Astrocyte of the spinal cord (primary cell): ENCODE results near the gene DNAJB7.
"Not testable (repeated sequence)": the region's sequence is repeated elsewhere in the genome, so short reads cannot be mapped to it uniquely, and the experiment has no call there.

Experiments used
- DNase-seq: peaks from one replicate; pipeline ENCODE4 v3.0.0; 2011; ENCODE audit warnings: low read depth, low spot score
- H3K4me3 ChIP-seq: 2 replicates; pipeline ENCODE4 v1.5.1; 2011; ENCODE audit warnings: low read depth, mild to moderate bottlenecking, low read length, moderate library complexity
- in situ Hi-C: cut with HindIII; loops from 2 replicates; pipeline ENCODE4 v1.10.0; 2017; ENCODE audit warnings: low sequenced_read_pairs
- TF ChIP-seq, protein P1 (sequence below): IDR thresholded peaks from 2 replicates; pipeline ENCODE4 v1.5.1; 2012; ENCODE audit warnings: low read depth, mild to moderate bottlenecking, low read length, inconsistent platforms

The DNAJB7 gene

DNA sequence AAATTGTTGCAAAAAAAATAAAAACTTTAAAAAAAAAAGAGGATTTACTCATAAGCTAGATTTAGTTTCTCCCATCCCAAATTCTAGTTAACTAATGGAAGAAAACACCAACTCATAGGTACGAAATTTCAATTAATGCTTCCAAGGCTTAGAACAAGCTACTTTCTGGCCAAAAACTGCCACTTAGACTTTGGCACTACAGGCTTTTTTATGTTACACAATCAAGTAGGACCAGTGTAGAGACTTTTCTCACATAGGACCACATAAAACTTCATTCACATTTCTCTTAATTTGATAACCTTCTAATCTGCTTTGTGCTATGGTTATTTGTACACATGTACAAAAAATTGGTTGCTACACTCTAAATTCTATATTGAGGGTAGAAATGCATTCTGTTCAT, 8.6 kb downstream of the DNAJB7 start:
- in situ Hi-C loops, result no loop called here
- TF ChIP-seq, protein P1, sequence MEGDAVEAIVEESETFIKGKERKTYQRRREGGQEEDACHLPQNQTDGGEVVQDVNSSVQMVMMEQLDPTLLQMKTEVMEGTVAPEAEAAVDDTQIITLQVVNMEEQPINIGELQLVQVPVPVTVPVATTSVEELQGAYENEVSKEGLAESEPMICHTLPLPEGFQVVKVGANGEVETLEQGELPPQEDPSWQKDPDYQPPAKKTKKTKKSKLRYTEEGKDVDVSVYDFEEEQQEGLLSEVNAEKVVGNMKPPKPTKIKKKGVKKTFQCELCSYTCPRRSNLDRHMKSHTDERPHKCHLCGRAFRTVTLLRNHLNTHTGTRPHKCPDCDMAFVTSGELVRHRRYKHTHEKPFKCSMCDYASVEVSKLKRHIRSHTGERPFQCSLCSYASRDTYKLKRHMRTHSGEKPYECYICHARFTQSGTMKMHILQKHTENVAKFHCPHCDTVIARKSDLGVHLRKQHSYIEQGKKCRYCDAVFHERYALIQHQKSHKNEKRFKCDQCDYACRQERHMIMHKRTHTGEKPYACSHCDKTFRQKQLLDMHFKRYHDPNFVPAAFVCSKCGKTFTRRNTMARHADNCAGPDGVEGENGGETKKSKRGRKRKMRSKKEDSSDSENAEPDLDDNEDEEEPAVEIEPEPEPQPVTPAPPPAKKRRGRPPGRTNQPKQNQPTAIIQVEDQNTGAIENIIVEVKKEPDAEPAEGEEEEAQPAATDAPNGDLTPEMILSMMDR, result no peak
- no peak overlapping the region for H3K4me3 ChIP-seq
- DNase-seq, result no peak

DNA sequence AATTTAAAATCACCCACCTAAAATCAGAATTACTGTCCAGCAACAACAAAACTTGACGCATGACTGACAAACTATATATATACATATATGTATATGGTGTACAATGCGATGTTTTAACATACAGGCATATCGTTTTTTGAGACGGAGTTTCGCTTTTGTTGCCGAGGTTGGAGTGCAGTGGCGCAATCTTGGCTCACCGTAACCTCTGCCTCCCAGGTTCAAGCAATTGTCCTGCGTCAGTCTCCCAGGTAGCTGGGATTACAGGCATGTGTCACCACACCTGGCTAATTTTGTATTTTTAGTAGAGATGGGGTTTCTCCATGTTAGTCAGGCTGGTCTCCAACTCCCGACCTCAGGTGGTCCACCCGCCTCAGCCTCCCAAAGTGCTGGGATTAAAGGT, 16.1 kb downstream of the DNAJB7 start:
- DNase-seq, in situ Hi-C loops, H3K4me3 ChIP-seq: not testable (repeated sequence)

DNA sequence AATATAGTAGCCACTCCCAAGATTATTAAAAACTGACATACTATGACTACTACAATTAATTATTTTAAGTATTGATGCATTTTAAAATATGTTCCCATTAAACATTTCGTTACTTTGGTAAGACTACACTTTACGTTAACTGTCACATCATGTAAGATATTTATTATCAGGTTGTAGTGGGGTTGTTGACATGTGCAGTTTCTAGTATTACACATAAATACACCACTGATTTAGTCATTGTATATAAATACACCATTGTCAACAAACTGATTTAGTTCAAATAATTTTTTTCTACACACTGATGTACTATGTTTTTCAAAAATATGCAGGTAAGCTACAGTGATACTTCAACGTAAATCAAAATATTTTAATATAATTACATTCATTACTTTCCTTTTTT, 17.0 kb downstream of the DNAJB7 start:
- TF ChIP-seq, protein P1, result no peak
- no peak overlapping the region for H3K4me3 ChIP-seq
- in situ Hi-C loops, result no loop called here
- no peak for DNase-seq

DNA sequence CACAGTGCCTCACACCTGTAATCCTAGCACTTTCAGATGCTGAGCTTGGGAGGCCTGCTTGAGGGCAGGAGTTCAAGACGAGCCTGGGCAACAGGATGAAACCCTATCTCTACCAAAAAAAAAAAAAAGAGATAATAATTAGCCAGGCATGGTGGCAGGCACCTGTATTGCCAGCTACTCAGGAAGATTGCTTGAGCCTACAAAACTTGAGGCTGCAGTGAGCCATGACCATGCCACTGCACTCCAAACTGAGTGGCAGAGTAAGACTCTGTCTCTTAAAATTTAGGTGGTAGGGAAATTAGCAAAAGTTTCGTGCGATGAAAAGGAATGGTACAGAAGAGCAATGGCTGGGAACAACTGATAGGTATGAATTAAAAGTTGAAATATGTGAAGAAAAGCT, 23.4 kb downstream of the DNAJB7 start:
- in situ Hi-C loops, result no loop called here
- DNase-seq, result no peak
- TF ChIP-seq, protein P1, result no peak
- no peak overlapping the region for H3K4me3 ChIP-seq

DNA sequence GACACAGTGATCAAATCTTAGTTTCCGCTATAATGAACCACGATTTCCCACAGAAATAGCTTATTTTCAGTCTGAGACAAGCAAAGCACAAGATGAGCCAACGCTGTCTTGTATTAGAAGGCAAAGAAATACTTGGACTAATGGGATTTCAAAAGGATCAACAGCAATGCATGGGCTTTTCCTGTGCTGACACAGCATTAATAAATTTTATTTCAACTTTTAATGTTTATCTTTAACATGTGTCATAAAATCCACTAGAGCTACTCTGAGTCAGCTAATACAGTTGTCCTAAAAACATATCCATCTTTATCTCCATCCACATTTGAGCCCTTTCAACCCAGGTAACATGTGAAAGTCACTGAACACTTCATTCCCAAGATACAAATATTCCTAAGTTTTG, 27.3 kb downstream of the DNAJB7 start:
- TF ChIP-seq, protein P1, result no peak
- no peak overlapping the region for H3K4me3 ChIP-seq
- no peak for DNase-seq
- in situ Hi-C loops, result no loop called here

DNA sequence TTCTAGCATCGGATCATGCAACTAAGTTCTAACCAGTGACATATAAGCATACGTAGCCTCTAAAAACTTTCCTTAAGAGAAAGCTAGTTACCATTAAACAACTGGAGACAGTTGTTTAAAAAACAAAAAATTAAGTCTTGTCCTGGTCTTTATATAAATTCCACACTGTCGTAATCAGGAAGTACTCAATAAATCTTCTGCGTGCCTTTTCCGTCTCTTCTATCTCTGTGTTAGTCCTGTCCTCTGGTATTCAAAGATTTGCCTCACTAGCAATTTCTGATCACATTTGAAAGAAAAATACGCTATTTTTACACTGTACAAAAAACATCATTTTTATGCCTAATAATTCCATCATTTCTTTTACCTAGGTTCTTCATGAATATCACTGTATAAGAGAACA, 32.8 kb downstream of the DNAJB7 start:
- DNase-seq, result no peak
- in situ Hi-C loops, result no loop called here
- H3K4me3 ChIP-seq, result no peak overlapping the region
- TF ChIP-seq, protein P1, result no peak

DNA sequence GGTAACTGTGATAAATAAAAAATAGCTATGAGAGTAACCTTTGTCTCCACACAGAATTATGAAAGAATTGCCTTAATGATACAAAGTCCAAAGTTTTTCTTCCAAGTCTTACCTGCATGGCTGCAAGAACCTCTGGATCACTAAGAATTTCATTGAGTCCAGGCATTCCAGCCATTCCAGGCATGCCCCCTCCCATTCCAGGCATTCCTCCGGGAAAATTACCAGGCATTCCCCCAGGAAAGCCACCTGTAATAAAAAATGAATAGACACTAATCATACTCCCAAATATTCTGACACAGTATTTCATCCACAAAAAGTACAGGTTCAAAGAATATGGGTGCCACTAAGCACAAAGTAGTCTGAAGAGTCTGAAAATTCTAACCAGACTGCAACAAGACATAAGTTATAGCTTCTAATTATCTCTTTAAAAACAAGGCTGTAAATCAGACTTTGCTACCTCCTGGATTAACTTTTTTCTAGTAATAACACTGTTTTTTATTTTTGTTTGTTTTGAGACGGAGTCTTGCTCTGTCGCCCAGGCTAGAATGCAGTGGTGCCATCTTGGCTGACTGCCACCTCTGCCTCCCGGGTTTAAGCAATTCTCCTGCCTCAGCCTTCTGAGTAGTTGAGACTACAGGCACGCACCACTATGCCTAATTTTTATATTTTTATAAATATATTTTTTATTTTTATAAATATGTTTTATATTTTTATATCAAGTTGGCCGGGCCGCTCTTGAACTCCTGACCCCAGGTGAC, 34.8 kb downstream of the DNAJB7 start:
- TF ChIP-seq, protein P1, result no peak
- no peak for DNase-seq

DNA sequence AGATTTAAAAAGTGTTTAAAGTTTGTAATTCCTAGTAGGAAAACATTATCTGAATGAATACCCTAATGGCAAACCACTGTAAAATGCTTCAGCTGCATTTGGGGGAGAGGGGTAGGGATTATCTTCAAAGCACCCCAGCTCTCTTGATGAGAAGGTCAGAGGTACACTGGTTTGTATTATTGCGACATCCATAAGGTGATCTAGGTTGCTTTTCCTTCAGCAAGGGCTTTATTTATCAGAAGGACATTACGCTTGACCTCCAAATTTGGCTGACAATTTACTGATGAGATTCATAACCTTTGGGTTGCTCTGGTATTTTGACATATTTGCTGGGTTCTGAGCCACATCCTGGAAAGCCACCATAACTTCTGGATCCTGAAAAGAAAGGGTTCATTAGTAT, 35.6 kb downstream of the DNAJB7 start:
- in situ Hi-C loops, DNase-seq, H3K4me3 ChIP-seq: not testable (repeated sequence)

More for the DNA sequence above, 34.8 kb downstream of the DNAJB7 start:
- H3K4me3 ChIP-seq, result no peak overlapping the region
- in situ Hi-C loops, result no loop called here
